H1 (cell line): ENCODE data around the gene SVIL.

Experiments
- BACH1 ChIP-seq: IDR thresholded peaks from 2 replicates; pipeline ENCODE4 v1.6.1; 2012; ENCODE audit warnings: low read length, improper control_type of control experiment
- CEBPB ChIP-seq: IDR thresholded peaks from 2 replicates; pipeline ENCODE4 v1.6.1; 2012; ENCODE audit warnings: low read depth, low read length
- CREB1 ChIP-seq: IDR thresholded peaks from 2 replicates; pipeline ENCODE4 v1.6.1; 2012; ENCODE audit warnings: inconsistent platforms
- EGR1 ChIP-seq: IDR thresholded peaks from 2 replicates; pipeline ENCODE4 v1.6.1; 2011; ENCODE audit warnings: low read depth, low read length, borderline replicate concordance
- EZH2 ChIP-seq: fragments of 200-600 bp; sonication (generic); IDR thresholded peaks from 2 replicates; pipeline ENCODE4 v1.7.1; 2012; ENCODE audit warnings: low read depth, mild to moderate bottlenecking, moderate library complexity, low read length, inconsistent platforms; ENCODE audit not compliant: severe bottlenecking
- FOSL1 ChIP-seq: IDR thresholded peaks from 2 replicates; pipeline ENCODE4 v1.6.1; 2011; ENCODE audit warnings: mild to moderate bottlenecking, low read depth, low read length, moderate library complexity; ENCODE audit not compliant: insufficient read depth
- KDM1A ChIP-seq: fragments of 200-600, 300-600 bp; sonication (generic); IDR thresholded peaks from 2 replicates; pipeline ENCODE4 v1.7.1; 2016; ENCODE audit warnings: mild to moderate bottlenecking, low read length, borderline replicate concordance
- KDM5A ChIP-seq: fragments of 200-600 bp; IDR thresholded peaks from 2 replicates; pipeline ENCODE4 v1.7.1; 2012; ENCODE audit warnings: mild to moderate bottlenecking, low read length, inconsistent platforms, mixed read lengths
- POLR2A ChIP-seq, 2 experiments: IDR thresholded peaks; 1 replicate in 1 of 2; 2 replicates in 1 of 2; pipeline ENCODE4 v1.6.1; 2011; ENCODE audit warnings: low read depth in 2 of 2, low read length in 2 of 2, mild to moderate bottlenecking in 2 of 2; ENCODE audit errors: control extremely low read depth in 1 of 2
- POLR2AphosphoS5 ChIP-seq: IDR thresholded peaks from 2 replicates; pipeline ENCODE4 v1.6.1; 2011; ENCODE audit warnings: low read depth, low read length
- RNF2 ChIP-seq: fragments of 200-900, 300-1000 bp; sonication (generic); IDR thresholded peaks from 2 replicates; pipeline ENCODE4 v1.7.1; 2016; ENCODE audit warnings: borderline replicate concordance, low read depth, mild to moderate bottlenecking, antibody characterized with exemption, low read length; ENCODE audit not compliant: poor library complexity, severe bottlenecking; ENCODE audit errors: missing control alignments
- YY1 ChIP-seq: IDR thresholded peaks from 2 replicates; pipeline ENCODE4 v1.6.1; 2011; ENCODE audit warnings: low read depth, mild to moderate bottlenecking, low read length
- TF ChIP-seq, protein P1 (sequence below), 3 experiments: IDR thresholded peaks; 1 replicate in 2 of 3; 2 replicates in 1 of 3; pipeline versions ENCODE4 v1.5.1 to v1.6.1; 2011; ENCODE audit warnings: low read length in 3 of 3, mild to moderate bottlenecking in 3 of 3, inconsistent platforms in 2 of 3, low read depth in 1 of 3, moderate library complexity in 1 of 3; ENCODE audit not compliant: insufficient read depth in 1 of 3; ENCODE audit errors: control extremely low read depth in 1 of 3
- TF ChIP-seq, protein P2 (sequence below): IDR thresholded peaks from 2 replicates; pipeline ENCODE4 v1.6.1; 2012; ENCODE audit warnings: inconsistent platforms

DNA sequence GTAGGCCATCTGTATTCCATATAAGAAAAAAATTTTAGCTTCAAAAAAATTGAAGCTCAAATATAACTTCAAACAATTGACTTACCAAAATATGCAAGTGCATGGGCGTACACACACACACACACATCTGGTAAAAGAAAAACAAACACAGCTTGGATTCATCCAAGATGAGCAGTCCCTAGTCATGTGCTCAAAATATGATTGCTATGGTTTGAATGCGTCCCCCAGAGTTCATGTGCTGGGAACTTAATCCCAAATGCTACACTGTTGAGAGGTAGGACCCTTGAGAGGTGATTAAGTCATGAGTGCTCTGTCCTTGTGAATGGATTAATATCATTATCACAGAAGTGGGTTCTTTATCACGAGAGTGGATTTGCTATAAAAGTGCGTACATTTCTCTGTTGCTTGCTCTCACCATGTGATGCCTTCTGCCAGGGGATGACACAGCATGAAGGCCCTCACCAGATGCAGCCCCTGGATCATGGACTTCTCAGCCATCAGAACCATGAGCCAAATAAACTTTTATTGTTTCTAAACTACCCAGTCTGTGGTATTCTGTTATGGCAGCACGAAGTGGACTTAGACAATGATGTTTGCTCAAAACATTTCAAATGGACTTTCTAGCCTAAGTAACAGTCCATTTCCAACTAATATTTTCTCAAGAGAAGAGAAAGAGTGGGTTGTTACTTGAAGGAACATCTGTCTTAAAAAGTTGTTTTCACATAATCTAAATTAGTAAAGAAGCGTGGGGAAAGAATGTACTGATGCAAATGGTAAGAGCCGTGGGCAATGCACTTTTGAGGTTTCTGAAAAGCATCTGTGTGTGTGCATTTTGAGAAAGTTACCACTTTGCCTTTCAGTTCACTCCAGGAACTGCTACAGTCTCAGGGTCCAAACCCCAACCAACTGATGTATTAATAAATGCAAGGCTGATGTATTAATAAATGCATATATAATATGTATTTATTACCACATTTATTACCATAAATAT, 15.1 kb upstream of the SVIL start:
- no peak for TF ChIP-seq POLR2A (IDR thresholded peaks at IDR 0.05; ENCODE audit: control extremely low read depth in 1 of 2, low read depth in 2 of 2, low read length in 2 of 2)
- TF ChIP-seq, protein P1, sequence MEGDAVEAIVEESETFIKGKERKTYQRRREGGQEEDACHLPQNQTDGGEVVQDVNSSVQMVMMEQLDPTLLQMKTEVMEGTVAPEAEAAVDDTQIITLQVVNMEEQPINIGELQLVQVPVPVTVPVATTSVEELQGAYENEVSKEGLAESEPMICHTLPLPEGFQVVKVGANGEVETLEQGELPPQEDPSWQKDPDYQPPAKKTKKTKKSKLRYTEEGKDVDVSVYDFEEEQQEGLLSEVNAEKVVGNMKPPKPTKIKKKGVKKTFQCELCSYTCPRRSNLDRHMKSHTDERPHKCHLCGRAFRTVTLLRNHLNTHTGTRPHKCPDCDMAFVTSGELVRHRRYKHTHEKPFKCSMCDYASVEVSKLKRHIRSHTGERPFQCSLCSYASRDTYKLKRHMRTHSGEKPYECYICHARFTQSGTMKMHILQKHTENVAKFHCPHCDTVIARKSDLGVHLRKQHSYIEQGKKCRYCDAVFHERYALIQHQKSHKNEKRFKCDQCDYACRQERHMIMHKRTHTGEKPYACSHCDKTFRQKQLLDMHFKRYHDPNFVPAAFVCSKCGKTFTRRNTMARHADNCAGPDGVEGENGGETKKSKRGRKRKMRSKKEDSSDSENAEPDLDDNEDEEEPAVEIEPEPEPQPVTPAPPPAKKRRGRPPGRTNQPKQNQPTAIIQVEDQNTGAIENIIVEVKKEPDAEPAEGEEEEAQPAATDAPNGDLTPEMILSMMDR (IDR thresholded peaks at IDR 0.05; ENCODE audit: control extremely low read depth in 1 of 3, insufficient read depth in 1 of 3, low read depth in 1 of 3, low read length in 3 of 3) = no peak
- no peak for TF ChIP-seq EGR1
- TF ChIP-seq EZH2 = no peak
- no peak for TF ChIP-seq CEBPB
- no peak for TF ChIP-seq POLR2AphosphoS5
- TF ChIP-seq RNF2 = no peak
- TF ChIP-seq, protein P2, sequence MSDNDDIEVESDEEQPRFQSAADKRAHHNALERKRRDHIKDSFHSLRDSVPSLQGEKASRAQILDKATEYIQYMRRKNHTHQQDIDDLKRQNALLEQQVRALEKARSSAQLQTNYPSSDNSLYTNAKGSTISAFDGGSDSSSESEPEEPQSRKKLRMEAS = no peak
- no peak for TF ChIP-seq BACH1
- TF ChIP-seq YY1 = no peak
- no peak for TF ChIP-seq CREB1
- TF ChIP-seq KDM1A = no peak
- TF ChIP-seq KDM5A = no peak
- TF ChIP-seq FOSL1 = no peak
